Neural progenitor cell (in vitro differentiated cells): ENCODE results near the gene PARP3. TPM values are rescaled to one million over a fixed set of nuclear protein-coding genes. Genes with fewer than 3 reads are reported as not detected.

ENCODE experiments used
- DNase-seq: peaks from one replicate; pipeline ENCODE4 v3.0.0-alpha.2; 2016; ENCODE audit warnings: low spot score
- H2AFZ ChIP-seq: fragments of 200-600 bp; sonication (generic); replicated peaks from 2 replicates; pipeline ENCODE4 v1.6.1; 2016; ENCODE audit warnings: antibody characterized with exemption
- H3F3A ChIP-seq: fragments of 200-600 bp; sonication (generic); 2 replicates; pipeline ENCODE4 v1.6.1; 2016; ENCODE audit warnings: antibody characterized with exemption, low read depth
- H3K27ac ChIP-seq: fragments of 200-600 bp; sonication (generic); 2 replicates; pipeline ENCODE4 v1.5.1; 2016; ENCODE audit warnings: mild to moderate bottlenecking
- H3K27me3 ChIP-seq: fragments of 200-600 bp; sonication (generic); 2 replicates; pipeline ENCODE4 v1.6.1; 2016; ENCODE audit warnings: mild to moderate bottlenecking, moderate library complexity
- H3K36me3 ChIP-seq: fragments of 200-600 bp; sonication (generic); 2 replicates; pipeline ENCODE4 v1.5.1; 2016
- H3K4me1 ChIP-seq: fragments of 200-600 bp; sonication (generic); 2 replicates; pipeline ENCODE4 v1.6.1; 2016; ENCODE audit warnings: mixed run types
- H3K4me2 ChIP-seq: fragments of 200-600 bp; sonication (generic); 2 replicates; pipeline ENCODE4 v1.6.1; 2016
- H3K4me3 ChIP-seq: fragments of 200-600 bp; sonication (generic); 2 replicates; pipeline ENCODE4 v1.5.1; 2016
- H3K79me2 ChIP-seq: fragments of 200-600 bp; sonication (generic); 2 replicates; pipeline ENCODE4 v1.6.1; 2016; ENCODE audit warnings: low read depth
- H3K9ac ChIP-seq: fragments of 200-600 bp; sonication (generic); 2 replicates; pipeline ENCODE4 v1.6.1; 2016
- H3K9me3 ChIP-seq: fragments of 200-600 bp; sonication (generic); 2 replicates; pipeline ENCODE4 v1.5.1; 2016; ENCODE audit warnings: low read depth
- H4K20me1 ChIP-seq: fragments of 200-600 bp; sonication (generic); 2 replicates; pipeline ENCODE4 v1.6.1; 2016; ENCODE audit warnings: low read depth
- H3K27ac Mint-ChIP-seq: 3 replicates; pipeline ENCODE4 v1.8.0; 2021; ENCODE audit warnings: mixed read lengths
- H3K27me3 Mint-ChIP-seq: 2 replicates; pipeline ENCODE4 v1.8.0; 2022; ENCODE audit warnings: low read depth, mild to moderate bottlenecking, inconsistent platforms, moderate library complexity, mixed read lengths; ENCODE audit not compliant: insufficient read depth
- H3K36me3 Mint-ChIP-seq: 3 replicates; pipeline ENCODE4 v1.8.0; 2021; ENCODE audit warnings: mixed read lengths
- H3K4me1 Mint-ChIP-seq: 3 replicates; pipeline ENCODE4 v1.8.0; 2021; ENCODE audit warnings: mixed read lengths
- H3K4me3 Mint-ChIP-seq: 3 replicates; pipeline ENCODE4 v1.8.0; 2021; ENCODE audit warnings: mild to moderate bottlenecking, moderate library complexity, mixed read lengths
- H3K9me3 Mint-ChIP-seq: 3 replicates; pipeline ENCODE4 v1.8.0; 2020; ENCODE audit warnings: mixed read lengths
- EZH2 ChIP-seq: fragments of 200-600 bp; sonication (generic); IDR thresholded peaks from 2 replicates; pipeline ENCODE4 v1.6.1; 2017; ENCODE audit warnings: antibody characterized with exemption, mild to moderate bottlenecking, moderate library complexity
- EZH2phosphoT487 ChIP-seq: fragments of 200-600 bp; sonication (generic); IDR thresholded peaks from 2 replicates; pipeline ENCODE4 v1.6.1; 2017; ENCODE audit warnings: antibody characterized with exemption
- total RNA-seq: library from RNA; depleted of rRNA; stranded (reverse); fragments of >200 nt; gene quantifications from 2 replicates; pipeline ENCODE4 v1.2.3, GENCODE V29; 2015; ENCODE audit warnings: low replicate concordance
- TF ChIP-seq, protein P1 (sequence below): fragments of 200-600 bp; sonication (generic); IDR thresholded peaks from 2 replicates; pipeline ENCODE4 v1.5.1; 2017; ENCODE audit warnings: antibody characterized with exemption, mild to moderate bottlenecking

PARP3 gene
- total RNA-seq, 1 donor from 2014 or later, result 3.9 TPM

DNA sequence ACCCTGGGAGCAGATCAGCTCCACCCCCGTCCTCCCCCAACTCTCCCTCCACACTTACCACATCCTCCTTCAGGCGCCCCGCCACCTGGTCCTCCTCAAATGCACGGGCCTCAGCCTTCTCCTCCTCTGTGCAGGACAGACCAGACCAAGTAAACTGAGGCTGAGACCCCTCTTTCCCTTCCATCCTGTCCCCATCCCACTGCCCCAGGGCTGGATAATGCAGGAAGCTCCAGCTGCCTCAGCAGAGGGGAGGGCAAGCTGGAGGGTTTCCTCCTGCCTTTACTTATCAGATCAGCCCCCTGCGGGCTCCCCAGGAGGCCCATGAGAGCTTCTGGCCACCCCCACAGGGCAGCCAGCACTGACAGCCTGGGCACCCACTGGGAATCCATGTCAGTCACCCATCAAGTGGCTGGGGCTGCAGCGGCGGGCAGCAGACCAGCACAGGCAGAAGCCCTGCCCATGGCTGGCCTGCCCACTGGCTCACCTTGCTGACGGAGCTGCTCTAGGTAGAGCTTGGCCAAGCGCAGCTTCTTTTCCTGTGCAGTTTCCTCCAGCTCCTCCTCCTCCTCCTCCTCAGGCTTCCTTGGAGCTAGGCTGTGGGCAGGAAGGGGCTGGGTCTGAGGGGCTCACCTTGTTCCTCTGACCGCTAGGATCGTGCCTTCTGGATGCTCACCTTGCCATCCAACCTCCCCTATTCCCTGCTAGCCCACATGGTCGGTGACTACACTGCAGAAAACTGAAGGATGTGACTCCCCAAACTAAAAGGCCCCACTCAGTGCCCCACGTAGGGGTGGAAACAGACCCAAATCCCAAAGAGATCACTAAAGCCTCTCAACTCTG is 4.3 kb upstream of the PARP3 start:
- Histone ChIP-seq H3K9ac (no peak overlapping the region), H3K27me3 (peaks cover under 1% of the 10 kb centered on the region), H4K20me1 (peaks cover 16% of the 10 kb centered on the region), H3K4me3 (no peak overlapping the region), H3K27ac (no peak overlapping the region), H3K79me2 (peaks cover 25% of the 10 kb centered on the region), H3K4me1 (peaks cover 12% of the 10 kb centered on the region), H3F3A (no peaks in the 10 kb centered on the region), H2AFZ (no peak overlapping the region), H3K9me3 (no peaks in the 10 kb centered on the region), H3K36me3 (no peaks in the 10 kb centered on the region), H3K4me2 (no peak overlapping the region)
- Mint-ChIP-seq H3K36me3 (peaks cover 7% of the 10 kb centered on the region), H3K9me3 (no peaks in the 10 kb centered on the region), H3K27me3 (peaks cover 6% of the 10 kb centered on the region), H3K4me1 (peaks cover 13% of the 10 kb centered on the region), H3K27ac (no peak overlapping the region), H3K4me3 (no peak overlapping the region)
- no peak for TF ChIP-seq EZH2phosphoT487
- no peak for TF ChIP-seq EZH2
- TF ChIP-seq, protein P1, sequence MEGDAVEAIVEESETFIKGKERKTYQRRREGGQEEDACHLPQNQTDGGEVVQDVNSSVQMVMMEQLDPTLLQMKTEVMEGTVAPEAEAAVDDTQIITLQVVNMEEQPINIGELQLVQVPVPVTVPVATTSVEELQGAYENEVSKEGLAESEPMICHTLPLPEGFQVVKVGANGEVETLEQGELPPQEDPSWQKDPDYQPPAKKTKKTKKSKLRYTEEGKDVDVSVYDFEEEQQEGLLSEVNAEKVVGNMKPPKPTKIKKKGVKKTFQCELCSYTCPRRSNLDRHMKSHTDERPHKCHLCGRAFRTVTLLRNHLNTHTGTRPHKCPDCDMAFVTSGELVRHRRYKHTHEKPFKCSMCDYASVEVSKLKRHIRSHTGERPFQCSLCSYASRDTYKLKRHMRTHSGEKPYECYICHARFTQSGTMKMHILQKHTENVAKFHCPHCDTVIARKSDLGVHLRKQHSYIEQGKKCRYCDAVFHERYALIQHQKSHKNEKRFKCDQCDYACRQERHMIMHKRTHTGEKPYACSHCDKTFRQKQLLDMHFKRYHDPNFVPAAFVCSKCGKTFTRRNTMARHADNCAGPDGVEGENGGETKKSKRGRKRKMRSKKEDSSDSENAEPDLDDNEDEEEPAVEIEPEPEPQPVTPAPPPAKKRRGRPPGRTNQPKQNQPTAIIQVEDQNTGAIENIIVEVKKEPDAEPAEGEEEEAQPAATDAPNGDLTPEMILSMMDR, result no peak
- DNase-seq, result no peak

DNA sequence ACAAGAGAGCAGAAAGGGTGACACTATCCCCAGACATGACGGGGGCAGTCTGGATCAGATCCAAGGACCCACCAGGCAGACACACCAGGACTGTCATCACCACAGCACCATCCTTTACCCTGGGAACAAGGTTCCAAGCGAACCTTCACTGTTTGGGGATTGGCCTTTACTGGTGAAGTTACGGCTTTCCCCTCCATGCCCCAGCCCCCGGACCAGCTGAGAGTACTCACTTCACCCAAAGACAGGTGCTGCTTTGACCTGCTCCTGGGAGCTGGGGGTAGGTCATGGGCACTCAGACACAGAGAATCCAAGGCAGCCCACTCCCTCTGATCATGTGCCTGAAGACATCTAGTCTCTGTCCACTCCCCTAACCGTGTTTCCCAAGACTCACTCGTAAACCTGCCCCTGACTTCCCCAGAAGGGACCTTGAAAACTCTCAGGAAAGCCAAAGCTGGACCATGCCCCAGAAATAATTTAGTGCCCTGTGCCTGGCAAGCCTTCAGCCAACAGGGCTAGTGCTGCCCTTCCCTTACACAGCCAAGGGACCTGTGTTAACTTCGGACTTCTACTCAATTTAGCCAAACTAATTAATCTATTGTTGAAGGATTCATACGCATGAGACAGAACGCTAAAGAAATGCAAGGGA is 3.3 kb upstream of the PARP3 start:
- TF ChIP-seq, protein P1, result no peak
- TF ChIP-seq EZH2phosphoT487, result no peak
- no peak for TF ChIP-seq EZH2
- peak overlapping the region; percentile 82 for H3K27ac Mint-ChIP-seq
- no peaks in the 10 kb centered on the region for H3K9me3 Mint-ChIP-seq
- H3K36me3 Mint-ChIP-seq, result peaks cover 6% of the 10 kb centered on the region
- Histone ChIP-seq H3K4me2 (no peak overlapping the region), H3F3A (no peaks in the 10 kb centered on the region), H3K4me3 (no peak overlapping the region), H3K27me3 (peaks cover 7% of the 10 kb centered on the region), H3K9ac (no peak overlapping the region), H2AFZ (no peak overlapping the region), H4K20me1 (peaks cover 16% of the 10 kb centered on the region), H3K79me2 (peaks cover 25% of the 10 kb centered on the region), H3K9me3 (no peaks in the 10 kb centered on the region), H3K27ac (no peak overlapping the region), H3K4me1 (peaks cover 12% of the 10 kb centered on the region), H3K36me3 (no peaks in the 10 kb centered on the region)
- peaks cover 13% of the 10 kb centered on the region for H3K4me1 Mint-ChIP-seq
- peaks cover 9% of the 10 kb centered on the region for H3K27me3 Mint-ChIP-seq
- DNase-seq, result no peak
- peak overlapping the region; percentile 8 for H3K4me3 Mint-ChIP-seq

DNA sequence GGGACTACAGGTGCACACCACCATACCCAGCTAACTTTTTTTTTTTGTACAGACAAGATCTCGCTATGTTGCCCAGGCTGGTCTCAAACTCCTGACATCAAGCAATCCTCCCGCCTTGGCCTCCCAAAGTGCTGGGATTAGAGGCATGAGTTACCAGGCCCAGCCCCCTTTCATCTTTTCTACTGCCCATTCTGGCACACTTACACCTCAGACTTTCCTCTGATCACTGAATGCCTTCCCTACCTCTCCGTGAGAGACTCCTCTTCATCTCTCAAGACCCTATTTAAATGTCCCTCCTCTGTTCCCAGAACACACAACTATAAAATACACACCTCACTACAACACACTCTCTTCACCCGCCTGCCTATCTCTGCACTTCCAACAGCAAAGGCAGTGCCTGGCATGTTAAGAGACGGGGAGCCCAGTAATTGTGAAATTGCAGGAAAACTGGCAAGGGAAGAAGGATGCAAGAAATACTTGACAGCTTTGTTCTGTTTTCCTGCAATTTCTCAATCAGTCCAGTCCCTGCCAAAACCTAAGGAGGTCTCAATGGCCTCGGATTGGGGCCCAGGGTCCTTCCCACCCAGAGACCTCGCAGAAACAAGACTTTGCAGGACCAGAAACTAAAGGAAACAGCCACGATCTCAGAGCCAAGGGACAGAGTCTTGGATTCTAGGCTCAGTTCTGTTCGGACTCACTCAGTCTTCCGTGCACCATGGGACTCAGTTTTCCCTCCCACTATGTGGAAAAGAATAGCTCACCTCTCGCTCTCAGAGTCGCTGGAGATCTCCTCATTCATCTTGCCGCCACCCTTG is 1.3 kb upstream of the PARP3 start:
- Histone ChIP-seq H3K9me3 (no peaks in the 10 kb centered on the region), H3K36me3 (no peaks in the 10 kb centered on the region), H3K27me3 (peaks cover 7% of the 10 kb centered on the region), H3K4me1 (peaks cover 12% of the 10 kb centered on the region), H3K27ac (no peak overlapping the region), H3K79me2 (peaks cover 25% of the 10 kb centered on the region), H3K4me3 (peak overlapping the region; percentile 70), H3K4me2 (peak overlapping the region; percentile 95), H3F3A (no peaks in the 10 kb centered on the region), H4K20me1 (peaks cover 13% of the 10 kb centered on the region), H2AFZ (no peak overlapping the region), H3K9ac (peak overlapping the region; percentile 38)
- no peaks in the 10 kb centered on the region for H3K9me3 Mint-ChIP-seq
- no peak for TF ChIP-seq EZH2phosphoT487
- no peak for TF ChIP-seq EZH2
- TF ChIP-seq, protein P1, result no peak
- peaks cover 13% of the 10 kb centered on the region for H3K4me1 Mint-ChIP-seq
- no peak for DNase-seq
- no peaks in the 10 kb centered on the region for H3K36me3 Mint-ChIP-seq
- no peak overlapping the region for H3K27ac Mint-ChIP-seq
- H3K27me3 Mint-ChIP-seq, result peaks cover 9% of the 10 kb centered on the region
- peak overlapping the region; percentile 92 for H3K4me3 Mint-ChIP-seq
